Transverse colon (tissue), 4 donors: Measurements from ENCODE around the gene MYOF. TPM values are rescaled to one million over a fixed set of nuclear protein-coding genes. Genes with fewer than 3 reads are reported as not detected.

Experiments
- DNase-seq: peaks from one replicate; pipeline ENCODE4 v3.0.0-alpha.2; 2019
- H3K27ac ChIP-seq, 4 donors: fragments of 200-600 bp; sonication (generic); 2 replicates each; pipeline ENCODE4 v1.5.1; 2016 to 2018; ENCODE audit warnings: inconsistent platforms in 4 of 4
- H3K27me3 ChIP-seq: fragments of 200-600 bp; sonication (generic); 2 replicates; pipeline ENCODE4 v1.5.1; 2017; ENCODE audit warnings: inconsistent platforms
- H3K36me3 ChIP-seq, 4 donors: fragments of 200-600 bp; sonication (generic); 2 replicates each; pipeline ENCODE4 v1.5.1; 2017 to 2019; ENCODE audit warnings: inconsistent platforms in 4 of 4
- H3K4me1 ChIP-seq, 4 donors: fragments of 200-600 bp; sonication (generic); 2 replicates each; pipeline ENCODE4 v1.5.1; 2017 to 2020; ENCODE audit warnings: inconsistent platforms in 4 of 4
- H3K4me3 ChIP-seq, 4 donors: fragments of 200-600 bp; sonication (generic); 1 replicate in 1 of 4; 2 replicates in 3 of 4; pipeline versions ENCODE4 v1.5.1 to v1.6.1; 2017 to 2019; ENCODE audit warnings: inconsistent platforms in 4 of 4
- H3K9me3 ChIP-seq, 2 donors: fragments of 200-600 bp; sonication (generic); 2 replicates each; pipeline ENCODE4 v1.5.1; 2017 to 2019; ENCODE audit warnings: inconsistent platforms in 2 of 2
- CTCF ChIP-seq, 5 experiments: fragments of 200-600 bp in 3 of 5; fragments of 450-650 bp in 2 of 5; sonication (generic) in 3 of 5; IDR thresholded peaks; 1 replicate in 2 of 5; 2 replicates in 3 of 5; pipeline ENCODE4 v1.5.1; 2016 to 2017; ENCODE audit warnings: antibody characterized with exemption in 5 of 5, inconsistent platforms in 3 of 5, mild to moderate bottlenecking in 2 of 5, moderate library complexity in 1 of 5
- EP300 ChIP-seq: sonication (generic); formaldehyde crosslinking; IDR thresholded peaks from one replicate; pipeline ENCODE4 v1.6.1; 2017; ENCODE audit warnings: antibody characterized with exemption, low read depth
- POLR2A ChIP-seq: fragments of 450-650 bp; IDR thresholded peaks from one replicate; pipeline ENCODE4 v1.6.1; 2016; ENCODE audit warnings: antibody characterized with exemption, mild to moderate bottlenecking, moderate library complexity
- POLR2AphosphoS5 ChIP-seq, 3 donors: sonication (generic); formaldehyde crosslinking; IDR thresholded peaks; one replicate each; pipeline ENCODE4 v1.6.1; 2016; ENCODE audit warnings: antibody characterized with exemption in 3 of 3
- WGBS, 2 donors: methylation state at CpG; one replicate each; pipeline ENCODE4 v1.1.5; 2018; ENCODE audit warnings: low coverage in 1 of 2; 5-methylcytosine and 5-hydroxymethylcytosine counted together
- in situ Hi-C, 4 donors: fragments of 200-750 bp; cut with MboI; loops; one replicate each; pipeline versions ENCODE4 v1.15.0 to v1.15.1; 2017; ENCODE audit warnings: low sequenced_read_pairs in 3 of 4, low pct_ligation_motif_present in 1 of 4, low pct_unique_long_range_greater_than_20kb in 1 of 4
- intact Hi-C: fragments of 100-400 bp; cut with DNase I; formaldehyde crosslinking; loops from one replicate; pipeline ENCODE4 v1.15.1; 2023; ENCODE audit warnings: low total_unique reads
- total RNA-seq, 4 donors: library from RNA; depleted of rRNA; stranded (reverse); fragments of >200 nt; gene quantifications; one replicate each; pipeline ENCODE4 v1.1.0, GENCODE V29; 2016

The MYOF gene
- total RNA-seq, 4 donors from 2014 or later, result 18.9 to 57.2 (median 50.2) TPM

GRCh38 chr10:93383562-93383981 lies 98.6 kb downstream of the MYOF start:
- Histone ChIP-seq H3K36me3 (peaks cover 0 to 4% (median 0%) of the 10 kb centered on the region in 4 donors), H3K9me3 (no peaks in the 10 kb centered on the region), H3K4me3 (no peak overlapping the region), H3K27me3 (no peaks in the 10 kb centered on the region), H3K4me1 (peaks cover 0 to 8% (median 0%) of the 10 kb centered on the region in 4 donors), H3K27ac (peak overlapping the region; percentile 3 to 75 (median 62))
- in situ Hi-C loops (no loop called here), intact Hi-C loops (no loop called here)
- whole genome bisulfite sequencing, 2 donors, result 51 to 80% methylated on average over 2 to 6 of the region's 6 CpGs
- TF ChIP-seq CTCF (IDR thresholded peaks at IDR 0.05), result no peak
- TF ChIP-seq POLR2AphosphoS5 (IDR thresholded peaks at IDR 0.05), result peak in 1 of 3 donors; percentile 38
- no peak for DNase-seq

DNA sequence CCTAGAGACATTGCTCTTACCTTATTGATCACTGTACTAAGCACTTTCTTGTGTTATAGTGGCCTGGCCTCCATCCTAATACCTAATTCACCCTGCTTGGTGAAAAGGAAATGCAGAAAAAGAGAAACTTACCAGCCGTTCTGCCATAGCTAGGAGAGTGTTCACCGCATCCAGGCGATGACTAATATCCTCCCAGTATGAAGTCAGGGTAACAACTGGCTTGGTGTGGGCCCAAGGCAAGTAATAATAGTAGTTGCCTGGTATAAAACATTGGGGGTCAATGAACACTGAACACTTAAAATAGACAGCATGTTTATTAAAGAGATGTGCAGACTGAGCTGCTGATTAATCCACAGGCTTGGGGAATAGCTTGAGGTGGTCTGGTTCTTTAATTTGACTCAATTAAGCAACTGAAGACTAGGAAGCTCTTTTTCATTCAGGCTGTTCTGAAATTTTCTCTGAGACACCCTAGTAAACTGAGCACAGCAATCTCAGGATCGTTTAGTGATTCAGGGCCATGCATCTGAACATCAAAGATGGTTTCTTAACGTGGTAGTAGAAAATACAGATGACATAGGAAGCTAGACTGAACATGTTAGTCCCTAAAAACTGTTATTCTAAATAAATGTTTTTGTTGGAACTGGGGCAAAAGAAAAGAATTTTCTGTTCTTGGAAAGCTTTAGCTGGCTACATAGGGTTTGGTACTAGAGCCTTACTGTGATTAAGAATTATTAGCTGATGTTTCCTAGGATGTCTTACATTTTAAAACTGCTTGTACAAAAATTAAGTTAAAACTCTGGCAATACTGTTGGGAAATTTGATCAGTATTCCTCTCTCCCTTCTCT lies 102.2 kb downstream of the MYOF start:
- peaks cover 0 to 20% (median 5%) of the 10 kb centered on the region in 4 donors for H3K4me1 ChIP-seq
- 37 to 66% methylated on average over 2 to 5 of the region's 5 CpGs for whole genome bisulfite sequencing, 2 donors
- no peaks in the 10 kb centered on the region for H3K9me3 ChIP-seq
- in situ Hi-C loops (loop anchor here in 3 of 4 donors (5.0 kb wide), 1 partner anchor 102 kb away; the partner anchor contains the start of gene MYOF (in 3 of the 3)), intact Hi-C loops (no loop called here)
- peaks cover 0 to under 1% (median 0%) of the 10 kb centered on the region in 4 donors for H3K36me3 ChIP-seq
- H3K27ac ChIP-seq, result peak overlapping the region in 2 of 4 donors; percentile 0 to 40
- TF ChIP-seq POLR2A (no peak), CTCF (IDR thresholded peaks at IDR 0.05) (no peak), POLR2AphosphoS5 (IDR thresholded peaks at IDR 0.05) (no peak), EP300 (no peak)
- H3K4me3 ChIP-seq, result no peak overlapping the region
- no peak for DNase-seq
- no peaks in the 10 kb centered on the region for H3K27me3 ChIP-seq

DNA sequence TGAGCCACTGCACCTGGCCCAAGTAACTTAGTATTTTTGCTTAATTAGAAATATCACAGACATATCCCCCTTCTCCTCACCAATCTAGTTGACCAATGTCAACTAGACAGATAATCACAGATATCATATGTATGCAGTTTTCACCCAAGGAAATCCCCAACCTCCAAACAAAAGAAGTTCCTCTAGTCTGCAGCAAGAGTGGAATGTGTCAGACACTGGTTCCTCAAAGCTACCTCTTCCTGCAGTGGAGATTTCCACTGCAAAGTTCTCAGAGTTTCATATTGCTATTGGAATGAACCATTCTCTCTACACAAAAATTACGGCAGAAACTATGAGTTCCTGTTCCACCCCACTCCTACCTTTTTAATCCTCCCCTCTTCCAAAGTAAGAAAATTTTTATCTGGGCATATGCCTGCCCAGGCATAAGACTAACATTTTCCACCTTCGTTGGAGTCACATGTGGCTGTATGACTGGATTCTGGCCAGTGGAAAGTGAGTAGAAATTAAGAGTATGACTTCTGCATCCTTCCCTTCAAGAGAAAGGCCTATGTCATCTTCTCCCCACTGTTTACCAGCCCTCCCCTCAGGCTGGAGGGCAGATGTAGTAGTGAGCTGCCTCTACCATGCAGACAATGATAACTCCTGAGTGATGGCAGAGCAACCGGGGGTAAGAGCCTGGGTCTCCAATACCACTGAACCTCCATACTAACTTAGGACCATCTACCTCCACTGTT lies 103.0 kb downstream of the MYOF start:
- peaks cover 0 to 20% (median 5%) of the 10 kb centered on the region in 4 donors for H3K4me1 ChIP-seq
- H3K4me3 ChIP-seq, result no peak overlapping the region
- no peaks in the 10 kb centered on the region for H3K27me3 ChIP-seq
- TF ChIP-seq CTCF (IDR thresholded peaks at IDR 0.05), result no peak
- no peak for TF ChIP-seq POLR2AphosphoS5 (IDR thresholded peaks at IDR 0.05)
- no peak for TF ChIP-seq EP300
- no peak for TF ChIP-seq POLR2A
- H3K36me3 ChIP-seq, result peaks cover 0 to 7% (median 0%) of the 10 kb centered on the region in 4 donors
- peak overlapping the region in 1 of 4 donors; percentile 40 for H3K27ac ChIP-seq
- WGBS, 2 donors, result 84 to 100% methylated on average over 1 to 3 of the region's 3 CpGs
- no peaks in the 10 kb centered on the region for H3K9me3 ChIP-seq
- intact Hi-C loops, result no loop called here
- no peak for DNase-seq
- in situ Hi-C loops, result loop anchor here in 3 of 4 donors (5.0 kb wide), 1 partner anchor 103 kb away; the partner anchor contains the start of gene MYOF (in 3 of the 3)

DNA sequence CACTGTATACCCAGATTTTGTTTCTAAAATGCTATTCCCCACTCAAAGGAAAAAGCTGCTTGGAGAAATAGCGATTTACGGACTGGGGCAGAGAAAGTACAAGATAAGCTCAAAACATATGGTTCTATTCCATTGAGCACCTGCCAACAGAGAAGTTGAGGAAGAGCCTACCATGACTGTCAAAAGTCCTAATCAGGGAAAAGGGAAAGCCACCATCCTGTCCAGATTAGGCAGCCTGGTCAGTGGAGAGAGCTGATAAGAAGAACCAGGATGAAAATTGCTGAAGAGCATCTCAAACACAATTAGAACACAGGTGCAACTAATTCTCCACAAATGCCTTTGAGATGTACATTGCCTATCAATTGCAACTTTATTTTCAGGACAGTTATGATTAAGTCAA lies 104.1 kb downstream of the MYOF start:
- TF ChIP-seq EP300, result no peak
- no peak for TF ChIP-seq POLR2A
- Histone ChIP-seq H3K4me1 (peaks cover 0 to 12% (median 5%) of the 10 kb centered on the region in 4 donors), H3K36me3 (peaks cover 0 to 7% (median 1%) of the 10 kb centered on the region in 4 donors), H3K27me3 (no peaks in the 10 kb centered on the region), H3K27ac (peak overlapping the region in 3 of 4 donors; percentile 49 to 83 (median 82)), H3K9me3 (no peaks in the 10 kb centered on the region), H3K4me3 (no peak overlapping the region)
- intact Hi-C loops (no loop called here), in situ Hi-C loops (loop anchor here in 3 of 4 donors (5.0 kb wide), 1 partner anchor 104 kb away; the partner anchor contains the start of gene MYOF (in 3 of the 3))
- no peak for DNase-seq
- WGBS, 2 donors, result 90 to 96% methylated on average over 2 of the region's 2 CpGs
